Kidney epithelial cell (primary cell): ENCODE results near the gene FAM193B. TPM values are rescaled to one million over a fixed set of nuclear protein-coding genes. Genes with fewer than 3 reads are reported as not detected.

Source experiments
- DNase-seq: peaks from one replicate; pipeline ENCODE4 v3.0.0-alpha.2; 2010; ENCODE audit warnings: low read depth
- H3K27me3 ChIP-seq: 2 replicates; pipeline ENCODE4 v1.6.0; 2011; ENCODE audit warnings: low read length; ENCODE audit not compliant: control insufficient read depth, insufficient read depth
- H3K36me3 ChIP-seq: 2 replicates; pipeline ENCODE4 v1.5.1; 2011; ENCODE audit warnings: low read length; ENCODE audit not compliant: control insufficient read depth, insufficient read depth
- H3K4me3 ChIP-seq: 2 replicates; pipeline ENCODE4 v1.5.1; 2011; ENCODE audit warnings: low read depth, mild to moderate bottlenecking, control low read depth, low read length
- CTCF ChIP-seq: IDR thresholded peaks from 2 replicates; pipeline ENCODE4 v1.5.1; 2011; ENCODE audit warnings: mild to moderate bottlenecking, moderate library complexity, low read length, control low read depth, inconsistent platforms; ENCODE audit not compliant: insufficient read depth, poor library complexity, severe bottlenecking
- total RNA-seq: library from RNA; depleted of rRNA; stranded (reverse); fragments of >200 nt; gene quantifications from 2 replicates; pipeline ENCODE4 v1.2.3, GENCODE V29; 2015

FAM193B gene
- total RNA-seq, 1 donor from 2014 or later, result 29.5 TPM

GRCh38 chr5:177495243-177496060, 58.9 kb downstream of the FAM193B start:
- Histone ChIP-seq H3K4me3 (peak overlapping the region; percentile 84), H3K36me3 (peaks cover 2% of the 10 kb centered on the region), H3K27me3 (no peaks in the 10 kb centered on the region)
- no peak for TF ChIP-seq CTCF
- DNase-seq, result peak; percentile 77

DNA sequence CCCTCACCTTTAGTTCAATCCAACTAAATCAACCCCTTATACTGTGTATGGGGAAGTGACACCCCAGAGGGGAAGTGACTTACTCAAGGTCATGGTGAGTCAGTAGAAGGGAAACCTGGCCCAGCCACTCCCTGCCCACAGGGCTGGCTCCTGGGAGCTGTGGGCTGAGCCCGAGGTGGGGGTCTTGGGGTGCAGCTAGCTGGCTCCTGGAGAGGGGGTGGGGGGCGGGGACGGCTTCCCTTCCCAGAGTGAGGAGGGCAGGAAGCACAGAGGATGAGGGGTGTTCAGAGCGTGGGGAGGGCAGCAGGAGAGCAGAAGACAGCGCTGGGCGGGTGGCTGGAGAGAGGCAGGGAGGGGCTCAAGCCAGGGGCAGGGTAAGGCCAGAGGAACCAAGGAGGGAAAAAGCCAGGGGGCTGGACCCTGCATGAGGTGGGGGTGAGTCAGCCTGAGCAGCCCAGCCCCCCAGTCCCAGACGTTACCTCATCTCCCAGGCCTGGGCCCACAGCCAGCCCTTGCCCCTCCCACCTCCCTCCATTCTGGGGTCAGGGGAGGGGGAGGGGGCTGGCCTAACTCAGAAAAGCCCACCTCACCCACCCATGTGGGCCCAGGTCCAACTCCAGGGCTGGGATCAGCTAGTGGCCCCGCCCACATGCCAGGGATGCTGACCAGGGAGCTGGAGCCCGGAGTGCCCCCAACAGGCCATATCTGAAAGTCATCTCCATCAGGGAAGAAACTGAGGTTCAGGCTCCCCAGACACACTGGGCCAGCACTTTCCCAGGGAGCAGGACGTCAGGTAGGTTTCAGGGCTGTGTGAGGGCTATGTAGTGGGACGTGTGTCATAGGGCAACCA, 59.8 kb downstream of the FAM193B start:
- peak; percentile 64 for TF ChIP-seq CTCF

DNA sequence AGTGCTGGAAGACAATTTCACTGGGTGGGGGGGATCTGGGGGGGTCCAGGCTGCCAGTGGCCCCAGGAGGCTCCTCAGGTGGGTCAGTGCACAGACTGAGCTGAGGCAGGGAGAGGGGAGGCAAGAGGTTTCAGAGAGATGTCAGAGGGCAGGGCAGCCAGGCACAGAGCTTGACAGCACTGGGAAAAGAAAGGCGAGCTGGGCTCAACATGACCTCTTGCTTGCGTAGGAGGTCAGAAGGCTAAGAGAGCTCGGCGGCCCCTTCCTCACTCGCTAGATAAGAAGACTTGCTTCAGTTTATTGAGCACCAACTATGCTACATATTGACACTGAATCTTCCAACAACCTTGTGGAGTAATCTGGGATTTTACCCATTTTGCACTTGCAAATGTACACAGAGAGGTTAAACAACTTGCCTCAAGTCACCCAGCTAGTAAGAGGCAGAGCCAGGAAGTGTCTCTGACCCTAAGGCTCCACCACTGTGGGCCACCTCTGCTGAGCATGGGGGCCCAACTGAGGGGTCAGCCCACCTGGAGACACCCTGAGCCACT, 60.5 kb downstream of the FAM193B start:
- Histone ChIP-seq H3K27me3 (no peaks in the 10 kb centered on the region), H3K4me3 (no peak overlapping the region), H3K36me3 (peaks cover 7% of the 10 kb centered on the region)
- no peak for TF ChIP-seq CTCF
- DNase-seq, result no peak

More for the DNA sequence above, 59.8 kb downstream of the FAM193B start:
- Histone ChIP-seq H3K36me3 (peaks cover 3% of the 10 kb centered on the region), H3K27me3 (no peaks in the 10 kb centered on the region), H3K4me3 (no peak overlapping the region)
- peak; percentile 79 for DNase-seq

DNA sequence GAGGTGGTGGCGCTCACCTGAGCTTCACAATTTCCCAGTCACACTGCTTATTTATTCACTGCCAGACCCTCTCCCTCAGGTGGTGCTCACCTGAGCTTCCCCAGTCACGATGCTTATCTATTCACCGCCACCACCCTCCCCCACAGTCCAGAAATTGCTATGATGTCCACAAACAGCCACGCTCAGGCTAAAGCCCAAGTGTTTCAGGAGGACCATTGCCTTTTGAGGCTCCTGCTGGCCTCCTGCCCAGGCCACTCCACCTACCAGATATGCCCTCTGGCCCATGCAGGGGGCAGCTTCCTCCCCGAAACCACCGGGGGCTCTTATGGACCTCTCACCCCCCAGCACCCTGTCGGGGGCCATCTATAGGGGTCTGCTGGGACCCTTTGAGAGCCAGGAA, 61.5 kb downstream of the FAM193B start:
- Histone ChIP-seq H3K27me3 (no peaks in the 10 kb centered on the region), H3K36me3 (peaks cover 8% of the 10 kb centered on the region), H3K4me3 (no peak overlapping the region)
- DNase-seq, result no peak
- no peak for TF ChIP-seq CTCF

DNA sequence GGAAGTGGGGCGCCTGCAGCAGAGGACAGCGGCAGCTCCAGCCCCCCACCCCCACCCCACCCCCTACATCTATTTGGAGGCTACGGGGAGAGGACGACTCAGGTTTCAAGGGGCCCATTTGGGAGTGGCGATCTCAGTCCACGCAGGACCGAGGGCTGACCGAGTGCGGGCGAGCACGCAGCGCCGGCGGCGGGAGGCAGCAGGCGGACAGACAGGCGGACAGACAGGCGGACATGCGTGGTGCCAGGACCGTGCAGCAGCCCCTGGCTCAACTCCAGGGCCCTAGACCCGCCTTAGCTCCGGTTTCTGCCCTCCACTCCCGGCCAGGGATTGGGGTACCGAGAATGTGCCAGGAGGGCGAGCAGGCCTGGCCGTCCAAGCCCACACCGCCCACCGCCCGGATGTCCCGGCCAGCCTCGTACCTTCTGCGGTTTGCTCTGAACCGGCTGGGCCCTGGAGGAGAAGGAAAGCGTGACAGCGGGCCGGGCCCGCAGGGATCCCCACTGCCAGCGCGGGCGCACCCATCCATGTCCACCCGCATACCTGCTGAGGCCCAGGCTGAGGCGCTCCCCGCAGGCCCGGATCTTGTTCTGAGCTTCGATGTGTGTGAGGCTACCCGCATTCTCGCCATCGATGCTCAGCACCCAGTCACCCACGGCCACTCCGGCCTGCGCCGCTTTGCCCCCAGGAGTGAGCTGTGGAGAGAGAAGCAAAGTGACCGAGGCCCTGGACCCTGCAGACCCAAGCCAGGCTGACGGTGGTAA, 62.2 kb downstream of the FAM193B start:
- no peaks in the 10 kb centered on the region for H3K27me3 ChIP-seq
- no peak for TF ChIP-seq CTCF
- peaks cover 12% of the 10 kb centered on the region for H3K36me3 ChIP-seq
- no peak for DNase-seq
- no peak overlapping the region for H3K4me3 ChIP-seq
